Peyer's patch (tissue), 4 donors: ENCODE results near the gene DYNLT3. TPM values are rescaled to one million over a fixed set of nuclear protein-coding genes. Genes with fewer than 3 reads are reported as not detected.

Experiments used
- DNase-seq, 3 donors: peaks; one replicate each; pipeline ENCODE4 v3.0.0-alpha.2; 2017 to 2019
- H3K27ac ChIP-seq, 4 donors: fragments of 200-600 bp; sonication (generic); one replicate each; pipeline ENCODE4 v1.5.1; 2016 to 2019
- H3K27me3 ChIP-seq, 2 donors: fragments of 200-600 bp; sonication (generic); one replicate each; pipeline ENCODE4 v1.5.1; 2019
- H3K36me3 ChIP-seq, 3 donors: fragments of 200-600 bp; sonication (generic); one replicate each; pipeline ENCODE4 v1.5.1; 2016 to 2019
- H3K4me1 ChIP-seq, 4 donors: fragments of 200-600 bp; sonication (generic); one replicate each; pipeline ENCODE4 v1.5.1; 2016 to 2019
- H3K4me3 ChIP-seq, 4 donors: fragments of 200-600 bp; sonication (generic); 1 replicate in 3 of 4; 2 replicates in 1 of 4; pipeline ENCODE4 v1.5.1; 2016 to 2019; ENCODE audit warnings: mild to moderate bottlenecking in 1 of 4
- H3K9me3 ChIP-seq, 4 donors: fragments of 200-600 bp; sonication (generic); one replicate each; pipeline ENCODE4 v1.5.1; 2016 to 2019; ENCODE audit warnings: mild to moderate bottlenecking in 1 of 4
- CTCF ChIP-seq, 6 experiments: fragments of 450-650 bp in 4 of 6; fragments of 200-600 bp in 2 of 6; sonication (generic) in 1 of 6; IDR thresholded peaks; one replicate each; pipeline ENCODE4 v1.5.1; 2017 to 2019; ENCODE audit warnings: antibody characterized with exemption in 6 of 6, mild to moderate bottlenecking in 3 of 6, moderate library complexity in 1 of 6
- POLR2A ChIP-seq, 2 donors: fragments of 450-650 bp; IDR thresholded peaks; one replicate each; pipeline ENCODE4 v1.5.1; 2017; ENCODE audit warnings: antibody characterized with exemption in 2 of 2, mild to moderate bottlenecking in 2 of 2, moderate library complexity in 2 of 2
- total RNA-seq, 4 donors: library from RNA; depleted of rRNA; stranded (reverse); fragments of >200 nt; gene quantifications; one replicate each; pipeline ENCODE4 v1.1.0, GENCODE V29; 2016

The DYNLT3 gene
- total RNA-seq, 4 donors from 2014 or later, result 8.8 to 30.3 (median 23.5) TPM

- Histone ChIP-seq H3K4me3 (no peak overlapping the region), H3K36me3 (no peaks in the 10 kb centered on the region), H3K4me1 (peaks cover 0 to 4% (median 0%) of the 10 kb centered on the region in 4 donors), H3K27ac (peak overlapping the region in 1 of 4 donors; percentile 62), H3K27me3 (no peaks in the 10 kb centered on the region), H3K9me3 (no peaks in the 10 kb centered on the region)
- no peak for TF ChIP-seq CTCF (IDR thresholded peaks at IDR 0.05)
- no peak for TF ChIP-seq POLR2A (IDR thresholded peaks at IDR 0.05)
- no peak for DNase-seq
Measured at GRCh38 chrX:37816766-37817165, 30.6 kb downstream of the DYNLT3 start.

- Histone ChIP-seq H3K27ac (no peak overlapping the region), H3K27me3 (no peaks in the 10 kb centered on the region), H3K4me3 (no peak overlapping the region), H3K4me1 (peaks cover 0 to 4% (median 0%) of the 10 kb centered on the region in 4 donors), H3K36me3 (no peaks in the 10 kb centered on the region), H3K9me3 (no peaks in the 10 kb centered on the region)
- no peak for DNase-seq
- no peak for TF ChIP-seq CTCF (IDR thresholded peaks at IDR 0.05)
- TF ChIP-seq POLR2A (IDR thresholded peaks at IDR 0.05), result no peak
Measured at GRCh38 chrX:37815366-37815765, 32.0 kb downstream of the DYNLT3 start.

- no peaks in the 10 kb centered on the region for H3K36me3 ChIP-seq
- no peak overlapping the region for H3K27ac ChIP-seq
- TF ChIP-seq CTCF (IDR thresholded peaks at IDR 0.05) (no peak), POLR2A (IDR thresholded peaks at IDR 0.05) (no peak)
- peaks cover 0 to 4% (median 0%) of the 10 kb centered on the region in 4 donors for H3K4me1 ChIP-seq
- no peak overlapping the region for H3K4me3 ChIP-seq
- H3K27me3 ChIP-seq, result no peaks in the 10 kb centered on the region
- DNase-seq, result no peak
- no peaks in the 10 kb centered on the region for H3K9me3 ChIP-seq
Measured at GRCh38 chrX:37813570-37813969, 33.8 kb downstream of the DYNLT3 start.

- Histone ChIP-seq H3K4me1 (peaks cover 0 to 4% (median 0%) of the 10 kb centered on the region in 4 donors), H3K27ac (no peak overlapping the region), H3K9me3 (no peaks in the 10 kb centered on the region), H3K4me3 (no peak overlapping the region), H3K27me3 (no peaks in the 10 kb centered on the region), H3K36me3 (no peaks in the 10 kb centered on the region)
- DNase-seq, result no peak
- TF ChIP-seq CTCF (IDR thresholded peaks at IDR 0.05), result no peak
- TF ChIP-seq POLR2A (IDR thresholded peaks at IDR 0.05), result no peak
Measured at GRCh38 chrX:37812110-37812509, 35.3 kb downstream of the DYNLT3 start.

GRCh38 chrX:37809970-37810369, 37.4 kb downstream of the DYNLT3 start:
- Histone ChIP-seq H3K4me3 (no peak overlapping the region), H3K27me3 (no peaks in the 10 kb centered on the region), H3K36me3 (no peaks in the 10 kb centered on the region), H3K27ac (no peak overlapping the region), H3K9me3 (no peaks in the 10 kb centered on the region), H3K4me1 (peaks cover 0 to 4% (median 0%) of the 10 kb centered on the region in 4 donors)
- TF ChIP-seq CTCF (IDR thresholded peaks at IDR 0.05) (no peak), POLR2A (IDR thresholded peaks at IDR 0.05) (no peak)
- no peak for DNase-seq

GRCh38 chrX:37803057-37803456, 44.3 kb downstream of the DYNLT3 start:
- H3K4me1 ChIP-seq, result no peaks in the 10 kb centered on the region
- no peaks in the 10 kb centered on the region for H3K27me3 ChIP-seq
- no peaks in the 10 kb centered on the region for H3K9me3 ChIP-seq
- no peak for TF ChIP-seq CTCF (IDR thresholded peaks at IDR 0.05)
- no peak for TF ChIP-seq POLR2A (IDR thresholded peaks at IDR 0.05)
- no peaks in the 10 kb centered on the region for H3K36me3 ChIP-seq
- no peak overlapping the region for H3K4me3 ChIP-seq
- H3K27ac ChIP-seq, result no peak overlapping the region
- no peak for DNase-seq
